ENCODE data around the gene CFAP54. TPM values are rescaled to one million over a fixed set of nuclear protein-coding genes. Genes with fewer than 3 reads are reported as not detected.

The CFAP54 gene
- total and polyA plus RNA-seq, 2 of the 4 experiments (the other 2 are of a cell fraction) = 0.18 to 0.41 TPM

DNA sequence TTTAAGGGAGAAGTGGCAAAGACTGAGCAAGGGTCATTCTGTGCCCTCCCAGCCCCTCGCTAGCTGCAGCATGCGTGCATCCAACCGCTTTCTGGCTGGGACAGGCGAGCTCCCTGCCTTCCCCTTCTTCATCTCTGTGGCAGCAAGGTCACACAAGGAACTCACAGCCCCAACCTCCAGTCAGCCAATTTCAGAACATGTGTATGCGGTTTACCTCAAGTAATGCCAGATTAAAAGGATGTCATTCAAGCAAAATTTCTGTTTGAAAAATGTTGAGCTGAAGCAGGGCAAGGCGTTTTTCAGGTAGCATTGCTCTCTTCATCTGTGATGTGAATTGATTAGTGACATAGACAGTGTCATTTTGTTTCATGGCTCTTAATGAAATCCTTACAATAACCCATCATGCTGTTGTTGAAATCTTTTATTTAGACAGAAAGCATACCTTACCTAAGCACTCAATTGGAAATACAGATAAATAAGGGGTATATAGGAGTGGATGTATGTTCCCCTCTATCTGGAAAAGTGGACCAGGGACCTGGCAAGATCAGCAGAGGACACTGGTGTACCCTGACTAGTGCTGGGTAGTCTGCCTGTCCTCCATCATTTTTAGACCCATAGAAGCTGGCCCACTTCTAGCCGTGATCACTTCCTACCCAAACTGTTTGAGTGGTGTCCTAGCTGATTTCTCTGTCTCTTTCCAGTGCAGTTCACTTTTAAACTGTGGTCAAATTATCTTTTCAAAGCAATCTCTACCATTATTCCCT is 334.9 kb downstream of the CFAP54 start:
- TF ChIP-seq CEBPB (IDR thresholded peaks at IDR 0.05; ENCODE audit: low read depth, low read length) = no peak
- TF ChIP-seq POLR2A (IDR thresholded peaks at IDR 0.05; ENCODE audit: low read depth, low read length) = no peak
- TF ChIP-seq USF2 (IDR thresholded peaks at IDR 0.05; ENCODE audit: low read depth, low read length) = no peak
- TF ChIP-seq, protein P1, sequence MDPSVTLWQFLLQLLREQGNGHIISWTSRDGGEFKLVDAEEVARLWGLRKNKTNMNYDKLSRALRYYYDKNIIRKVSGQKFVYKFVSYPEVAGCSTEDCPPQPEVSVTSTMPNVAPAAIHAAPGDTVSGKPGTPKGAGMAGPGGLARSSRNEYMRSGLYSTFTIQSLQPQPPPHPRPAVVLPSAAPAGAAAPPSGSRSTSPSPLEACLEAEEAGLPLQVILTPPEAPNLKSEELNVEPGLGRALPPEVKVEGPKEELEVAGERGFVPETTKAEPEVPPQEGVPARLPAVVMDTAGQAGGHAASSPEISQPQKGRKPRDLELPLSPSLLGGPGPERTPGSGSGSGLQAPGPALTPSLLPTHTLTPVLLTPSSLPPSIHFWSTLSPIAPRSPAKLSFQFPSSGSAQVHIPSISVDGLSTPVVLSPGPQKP (IDR thresholded peaks at IDR 0.05; ENCODE audit: borderline replicate concordance, low read depth, low read length) = no peak
- TF ChIP-seq MAZ (IDR thresholded peaks at IDR 0.05; ENCODE audit: borderline replicate concordance, low read depth, low read length) = no peak
- TF ChIP-seq RAD21 (IDR thresholded peaks at IDR 0.05; ENCODE audit: low read length) = no peak
- TF ChIP-seq RFX5 (IDR thresholded peaks at IDR 0.05; ENCODE audit: low read depth, low read length) = no peak
- TF ChIP-seq SMC3 (IDR thresholded peaks at IDR 0.05; ENCODE audit: low read depth, low read length) = no peak
- Histone ChIP-seq H2BK120ac (ENCODE audit: low read depth, low read length) (no peak overlapping the region), H2BK20ac (ENCODE audit: low read depth, low read length) (no peak overlapping the region), H3K23ac (ENCODE audit: low read depth, low read length) (no peak overlapping the region), H3K27ac (ENCODE audit: insufficient read depth, low read length) (no peak overlapping the region), H4K8ac (ENCODE audit: low read depth in 2 of 2, low read length in 2 of 2) (no peak overlapping the region), H3K9ac (ENCODE audit: low read depth, low read length) (no peak overlapping the region), H3K18ac (ENCODE audit: low read depth, low read length) (no peak overlapping the region), H3K9me1 (ENCODE audit: insufficient read depth, low read length) (no peaks in the 10 kb centered on the region), H3K4ac (ENCODE audit: low read depth, low read length) (no peak overlapping the region), H2BK5ac (ENCODE audit: low read depth, low read length, poor library complexity, severe bottlenecking) (no peak overlapping the region), H4K91ac (ENCODE audit: insufficient read depth, low read depth, low read length) (no peak overlapping the region), H4K20me1 (ENCODE audit: insufficient read depth, low read length) (no peaks in the 10 kb centered on the region), H2AFZ (replicated peaks; ENCODE audit: low read length, poor library complexity) (no peak overlapping the region), H3K4me1 (ENCODE audit: control insufficient read depth, insufficient read depth, low read length) (no peaks in the 10 kb centered on the region), H3K56ac (ENCODE audit: extremely low read depth, insufficient read depth, low read length) (no peak overlapping the region), H2BK15ac (ENCODE audit: low read depth, low read length) (no peak overlapping the region), H4K5ac (ENCODE audit: low read depth, low read length) (no peak overlapping the region), H3K79me1 (ENCODE audit: low read depth in 1 of 2, low read length in 2 of 2) (no peaks in the 10 kb centered on the region), H2AK9ac (replicated peaks; ENCODE audit: low read depth, low read length, poor library complexity) (no peak overlapping the region), H3K14ac (replicated peaks; ENCODE audit: low read depth, low read length) (no peak overlapping the region), H3K9me3 (ENCODE audit: control insufficient read depth, insufficient read depth, low read length) (no peaks in the 10 kb centered on the region), H3K27me3 (ENCODE audit: control insufficient read depth, insufficient read depth, low read length) (peaks cover 1% of the 10 kb centered on the region; the same call in 1 of the 2 replicates), H3K36me3 (ENCODE audit: control insufficient read depth, insufficient read depth, low read length) (no peaks in the 10 kb centered on the region), H2AK5ac (ENCODE audit: low read depth, low read length) (no peak overlapping the region), H3K4me2 (ENCODE audit: low read depth, low read length) (no peak overlapping the region), H3K4me3 (ENCODE audit: insufficient read depth, low read depth, low read length) (no peak overlapping the region)
- BruUV-seq (replicated peaks) = no TSS peak
- in situ Hi-C loops (cut with MboI; ENCODE audit: low sequenced_read_pairs) = no loop called here
- intact Hi-C loops (cut with micrococcal nuclease) = no loop called here
- dilution Hi-C loops (cut with HindIII; ENCODE audit: low sequenced_read_pairs, unreplicated experiment) = no loop called here
- no peak for DNase-seq
- ChIA-PET POLR2A (ENCODE audit: unreplicated experiment) (no interaction called here), CTCF (no interaction called here)
- WGBS, 2 experiments (ENCODE audit: extremely low coverage in 2 of 2, insufficient read length in 1 of 2) = 75% methylated on average over 5 of the region's 7 CpGs; no CpG with 5 or more reads in 1 of the 2 experiments
- ATAC-seq (ENCODE audit: low read depth) = no peak

Data from IMR-90 (cell line).